GM12878 (cell line): ENCODE results near the gene HDAC5. TPM values are rescaled to one million over a fixed set of nuclear protein-coding genes. Genes with fewer than 3 reads are reported as not detected.

Source experiments
- ATAC-seq: fragments of 200-7000 bp; cut with Tn5 transposase; 3 replicates; pipeline ENCODE4 v1.9.1; 2020; ENCODE audit warnings: mild to moderate bottlenecking, moderate library complexity
- BruUV-seq: library from RNA; stranded (reverse); fragments of 400-500 nt; replicated peaks from 2 replicates; lab custom pipeline; 2021; lab: Mats Ljungman, UMichigan
- CTCF ChIA-PET: fragments of 300-600 bp; sonication (Branson Sonifier 250); formaldehyde crosslinking; extraction: SDS; loops from one replicate; lab custom pipeline; 2021; ENCODE audit warnings: inconsistent platforms; lab: Yijun Ruan, JAX
- POLR2A ChIA-PET: fragments of 350-600 bp; formaldehyde crosslinking; extraction: SDS; loops from one replicate; lab custom pipeline; 2021; ENCODE audit warnings: inconsistent platforms; lab: Charles Lee
- RAD21 ChIA-PET: fragments of 300-600 bp; sonication (Branson Sonifier 250); formaldehyde crosslinking; loops from one replicate; lab custom pipeline; 2023; ENCODE audit warnings: antibody characterized with exemption; ENCODE audit not compliant: unreplicated experiment; lab: Charles Lee
- SMC1A ChIA-PET: fragments of 300-600 bp; sonication (Branson Sonifier 250); formaldehyde crosslinking; loops from one replicate; lab custom pipeline; 2023; ENCODE audit not compliant: unreplicated experiment, uncharacterized antibody; lab: Charles Lee
- DNase-seq: peaks from one replicate; pipeline ENCODE4 v3.0.0-alpha.2; 2011; ENCODE audit warnings: low read depth, low spot score
- FAIRE-seq: peaks from 3 replicates; lab custom pipeline; 2011; peaks lifted over from hg19 to GRCh38; lab: Jason Lieb, UNC
- H2AFZ ChIP-seq: 2 replicates; pipeline ENCODE4 v1.6.0; 2011; ENCODE audit warnings: low read depth, low read length, control low read depth; ENCODE audit not compliant: control insufficient read depth
- H3K27ac ChIP-seq: 2 replicates; pipeline ENCODE4 v1.5.1; 2011; ENCODE audit warnings: control low read depth; ENCODE audit not compliant: control insufficient read depth, insufficient read depth
- H3K27me3 ChIP-seq, 2 experiments: replicated peaks in 1 of 2; 2 replicates each; pipeline versions ENCODE4 v1.6.0 to v1.6.1; 2011; ENCODE audit warnings: low read length in 1 of 2; ENCODE audit not compliant: control insufficient read depth in 2 of 2, insufficient read depth in 2 of 2
- H3K36me3 ChIP-seq, 2 experiments: 2 replicates each; pipeline ENCODE4 v1.5.1; 2011; ENCODE audit warnings: low read length in 1 of 2; ENCODE audit not compliant: control insufficient read depth in 2 of 2, insufficient read depth in 2 of 2
- H3K4me1 ChIP-seq: 2 replicates; pipeline ENCODE4 v1.6.1; 2011; ENCODE audit warnings: mild to moderate bottlenecking, low read length, moderate library complexity, mixed read lengths; ENCODE audit not compliant: control insufficient read depth, insufficient read depth
- H3K4me2 ChIP-seq: 2 replicates; pipeline ENCODE4 v1.6.0; 2011; ENCODE audit warnings: control low read depth; ENCODE audit not compliant: control insufficient read depth, insufficient read depth
- H3K4me3 ChIP-seq: fragments of 200-600 bp; sonication (generic); 2 replicates; pipeline ENCODE4 v1.5.1; 2016
- H3K79me2 ChIP-seq: 2 replicates; pipeline ENCODE4 v1.6.0; 2011; ENCODE audit warnings: low read length; ENCODE audit not compliant: control insufficient read depth, insufficient read depth
- H3K9ac ChIP-seq: 2 replicates; pipeline ENCODE4 v1.8.0; 2011; ENCODE audit warnings: low read length, control low read depth, mixed read lengths; ENCODE audit not compliant: control insufficient read depth, insufficient read depth
- H3K9me3 ChIP-seq: replicated peaks from 3 replicates; pipeline ENCODE4 v1.5.1; 2011; ENCODE audit warnings: mild to moderate bottlenecking, low read length; ENCODE audit not compliant: control insufficient read depth, insufficient read depth
- H4K20me1 ChIP-seq: 2 replicates; pipeline ENCODE4 v1.6.0; 2011; ENCODE audit not compliant: control insufficient read depth, insufficient read depth
- CBX5 ChIP-seq: sonication (generic); IDR thresholded peaks from 2 replicates; pipeline ENCODE4 v1.6.1; 2016; ENCODE audit warnings: low read depth, moderate library complexity, mild to moderate bottlenecking, inconsistent platforms
- CEBPB ChIP-seq, 2 experiments: fragments of 150-350 bp in 1 of 2; IDR thresholded peaks; 2 replicates each; pipeline ENCODE4 v1.6.1; 2012 to 2014; ENCODE audit warnings: low read depth in 2 of 2, low read length in 2 of 2, borderline replicate concordance in 1 of 2, inconsistent platforms in 1 of 2
- EZH2 ChIP-seq: IDR thresholded peaks from 2 replicates; pipeline ENCODE4 v1.6.1; 2012; ENCODE audit warnings: low read depth, mild to moderate bottlenecking, control low read depth, inconsistent platforms, low read length, borderline replicate concordance; ENCODE audit not compliant: control insufficient read depth
- FOXK2 ChIP-seq: fragments of 450-650 bp; IDR thresholded peaks from 2 replicates; pipeline ENCODE4 v1.6.1; 2017; ENCODE audit warnings: mild to moderate bottlenecking, moderate library complexity
- IRF5 ChIP-seq: fragments of 450-650 bp; IDR thresholded peaks from 2 replicates; pipeline ENCODE4 v1.6.1; 2017; ENCODE audit warnings: borderline replicate concordance
- LARP7 ChIP-seq: fragments of 450-650 bp; IDR thresholded peaks from 2 replicates; pipeline ENCODE4 v1.6.1; 2017; ENCODE audit warnings: mild to moderate bottlenecking
- MXI1 ChIP-seq: fragments of 150-350 bp; IDR thresholded peaks from 2 replicates; pipeline ENCODE4 v1.6.1; 2011; ENCODE audit warnings: low read depth, mild to moderate bottlenecking, inconsistent platforms, low read length, improper control_type of control experiment
- POLR2AphosphoS5 ChIP-seq: IDR thresholded peaks from 2 replicates; pipeline ENCODE4 v1.6.1; 2011; ENCODE audit warnings: mild to moderate bottlenecking, low read length, inconsistent platforms
- SUPT20H ChIP-seq: IDR thresholded peaks from 2 replicates; pipeline ENCODE4 v1.6.1; 2011; ENCODE audit warnings: low read depth, mild to moderate bottlenecking, low read length, moderate library complexity, borderline replicate concordance; ENCODE audit not compliant: control insufficient read depth
- TBL1XR1 ChIP-seq: IDR thresholded peaks from 2 replicates; pipeline ENCODE4 v1.6.1; 2012; ENCODE audit warnings: low read depth, low read length, improper control_type of control experiment
- TCF12 ChIP-seq: IDR thresholded peaks from 2 replicates; pipeline ENCODE4 v1.6.1; 2011; ENCODE audit warnings: low read depth, mild to moderate bottlenecking, low read length
- TCF3 ChIP-seq: IDR thresholded peaks from 2 replicates; pipeline ENCODE4 v1.6.1; 2012; ENCODE audit warnings: low read depth, mild to moderate bottlenecking, low read length, borderline replicate concordance; ENCODE audit not compliant: insufficient read depth
- USF2 ChIP-seq: IDR thresholded peaks from 2 replicates; pipeline ENCODE4 v1.6.1; 2011; ENCODE audit warnings: low read depth, low read length, improper control_type of control experiment, borderline replicate concordance
- ZBED1 ChIP-seq: IDR thresholded peaks from 2 replicates; pipeline ENCODE4 v1.6.1; 2016; ENCODE audit warnings: borderline replicate concordance
- ZBTB11 ChIP-seq: fragments of 450-650 bp; formaldehyde crosslinking; IDR thresholded peaks from 2 replicates; pipeline ENCODE4 v1.5.0; 2022; ENCODE audit warnings: mild to moderate bottlenecking, missing genetic modification characterization
- WGBS: methylation state at CpG from one replicate; pipeline ENCODE4 v1.1.6; 2016; ENCODE audit warnings: low lambda C conversion rate; ENCODE audit not compliant: insufficient replicate concordance, insufficient coverage; ENCODE audit errors: missing lambda C conversion rate; 5-methylcytosine and 5-hydroxymethylcytosine counted together
- in situ Hi-C: fragments of 300-500 bp; cut with MboI; formaldehyde crosslinking; loops from 9 replicates; pipeline ENCODE4 v1.14.3; 2018; ENCODE audit warnings: mixed read lengths
- intact Hi-C: fragments of 100-400 bp; cut with micrococcal nuclease; formaldehyde crosslinking; loops from one replicate; pipeline ENCODE4 v1.14.2; 2022; ENCODE audit not compliant: unreplicated experiment
- polyA plus RNA-seq, 11 experiments: library from polyadenylated mRNA; depleted of rRNA in 4 of 11; unstranded in 6 of 11; stranded (reverse) in 5 of 11; fragments of >200 nt; fragmentation: Nextera tagmentation in 4 of 11; fragmentation: Illumina TruSeq in 1 of 11; extraction: Ambion mirVana in 4 of 11; extraction: Trizol in 1 of 11; gene quantifications; 1 replicate in 1 of 11; 2 replicates in 10 of 11; pipeline versions ENCODE4 v1.2.1 to v1.2.3, GENCODE V29; 2011 to 2016; ENCODE audit warnings: inconsistent platforms in 2 of 11, missing spikeins in 2 of 11, low read depth in 1 of 11
- total RNA-seq, 4 experiments: library from RNA; depleted of rRNA in 3 of 4; stranded (reverse); fragments of >200 nt in 3 of 4; fragmentation: Illumina TruSeq in 1 of 4; extraction: Trizol in 1 of 4; gene quantifications; 2 replicates each; pipeline versions ENCODE4 v1.2.1 to v1.2.3, GENCODE V29; 2013 to 2021

Gene HDAC5
- total and polyA plus RNA-seq, 10 of the 15 experiments (the other 5 are each of a cell fraction or from before 2014, with no cell fraction given), result 1.1 to 58.0 (median 27.3) TPM

- 58% methylated on average over 7 of the region's 7 CpGs for WGBS
- no peak for ATAC-seq
- TF ChIP-seq IRF5, result no peak
- no peak for TF ChIP-seq ZBED1
- no peak for TF ChIP-seq FOXK2
- TF ChIP-seq MXI1, result no peak
- TF ChIP-seq LARP7, result no peak
- TF ChIP-seq TBL1XR1, result no peak
- no peak for TF ChIP-seq CBX5
- TF ChIP-seq ZBTB11 (CRISPR knock-in tag), result no peak
- TF ChIP-seq TCF12, result no peak
- TF ChIP-seq CEBPB (IDR thresholded peaks at IDR 0.05; ENCODE audit: borderline replicate concordance in 1 of 2, low read depth in 2 of 2, low read length in 2 of 2), result no peak
- TF ChIP-seq EZH2, result no peak
- TF ChIP-seq USF2, result no peak
- TF ChIP-seq POLR2AphosphoS5, result no peak
- no peak for TF ChIP-seq TCF3
- no peak for TF ChIP-seq SUPT20H
- H3K4me1 ChIP-seq, result peaks cover 5% of the 10 kb centered on the region
- no peaks in the 10 kb centered on the region for H3K36me3 ChIP-seq
- no peaks in the 10 kb centered on the region for H3K79me2 ChIP-seq
- H3K4me2 ChIP-seq, result no peak overlapping the region
- no peak overlapping the region for H3K27ac ChIP-seq
- POLR2A ChIA-PET, result no interaction called here
- intact Hi-C loops, result no loop called here
- H3K27me3 ChIP-seq, result no peaks in the 10 kb centered on the region
- H3K4me3 ChIP-seq, result no peak overlapping the region
- H3K9ac ChIP-seq, result no peak overlapping the region
- DNase-seq, result no peak
- no peaks in the 10 kb centered on the region for H4K20me1 ChIP-seq
- CTCF ChIA-PET, result interaction anchor here (0.8 to 5.2 kb wide), 20 partner anchors 11 to 257 kb away, joined by 3 to 56 read pairs (median 8); partner anchors contain the start of genes PPY and TMUB2
- H3K9me3 ChIP-seq, result no peaks in the 10 kb centered on the region
- RAD21 ChIA-PET, result interaction anchor here (0.8 to 1.9 kb wide), 10 partner anchors 19 to 257 kb away, joined by 4 to 28 read pairs (median 6); partner anchors contain the start of genes HDAC5 and TMUB2
- in situ Hi-C loops, result loop anchor here (5.0 kb wide), 1 partner anchor 225 kb away; the partner anchor contains the start of gene PPY
- FAIRE-seq, result no peak
- no TSS peak for BruUV-seq
- no peak overlapping the region for H2AFZ ChIP-seq
- SMC1A ChIA-PET, result interaction anchor here (1.0 to 2.3 kb wide), 9 partner anchors 11 to 257 kb away, joined by 3 to 19 read pairs (median 5); partner anchors contain the start of gene PPY
Observed at GRCh38 chr17:44167181-44167861, 43.9 kb upstream of the HDAC5 start.
